Neural progenitor cell (in vitro differentiated cells): ENCODE measurements around the gene HDGFL2.

Experiments used
- EZH2 ChIP-seq: fragments of 200-600 bp; sonication (generic); IDR thresholded peaks from 2 replicates; pipeline ENCODE4 v1.6.1; 2017; ENCODE audit warnings: antibody characterized with exemption, mild to moderate bottlenecking, moderate library complexity
- EZH2phosphoT487 ChIP-seq: fragments of 200-600 bp; sonication (generic); IDR thresholded peaks from 2 replicates; pipeline ENCODE4 v1.6.1; 2017; ENCODE audit warnings: antibody characterized with exemption
- TF ChIP-seq, protein P1 (sequence below): fragments of 200-600 bp; sonication (generic); IDR thresholded peaks from 2 replicates; pipeline ENCODE4 v1.5.1; 2017; ENCODE audit warnings: antibody characterized with exemption, mild to moderate bottlenecking

DNA sequence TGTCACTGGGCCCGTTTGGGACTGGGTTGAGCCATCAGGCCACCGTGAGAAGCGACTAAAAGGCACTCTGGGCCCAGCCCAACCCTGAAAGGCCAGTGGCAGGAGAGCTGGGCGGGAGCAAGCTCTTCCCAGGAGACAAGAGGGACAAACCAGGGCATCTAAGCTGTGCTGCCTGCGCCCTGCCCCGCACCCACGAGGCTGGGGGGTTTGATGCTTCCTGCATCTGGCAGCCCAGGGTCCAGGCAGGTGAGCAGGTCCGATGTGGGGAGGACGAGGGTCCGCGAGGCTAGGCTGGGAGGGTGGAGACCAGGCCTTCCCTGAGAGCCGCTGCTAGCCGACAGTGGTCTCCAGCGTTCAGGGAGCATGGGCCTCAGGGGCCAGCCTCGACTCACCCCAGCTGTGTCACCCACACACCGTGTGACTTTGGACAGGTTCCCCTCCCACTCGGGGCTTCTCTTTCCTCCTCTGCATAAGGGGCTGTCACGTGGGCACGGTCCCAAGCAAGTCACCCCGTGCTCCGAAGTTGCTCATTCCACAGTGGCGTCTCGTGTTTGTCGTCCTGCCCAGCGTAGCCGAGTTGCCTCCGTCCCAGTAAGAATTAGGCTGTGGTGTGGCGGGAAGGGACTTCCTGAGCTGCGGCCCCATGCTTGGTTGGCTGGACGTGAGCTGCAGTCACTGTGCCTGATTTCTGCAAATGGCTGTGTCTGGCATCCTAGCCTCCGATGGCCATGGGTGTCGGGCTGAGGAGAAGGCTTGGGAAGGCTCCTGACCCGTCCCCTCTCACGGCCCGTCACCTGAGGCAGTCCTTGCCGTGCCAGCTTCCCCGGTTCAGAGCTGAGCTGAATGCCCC lies 30.4 kb downstream of the HDGFL2 start:
- TF ChIP-seq, protein P1, sequence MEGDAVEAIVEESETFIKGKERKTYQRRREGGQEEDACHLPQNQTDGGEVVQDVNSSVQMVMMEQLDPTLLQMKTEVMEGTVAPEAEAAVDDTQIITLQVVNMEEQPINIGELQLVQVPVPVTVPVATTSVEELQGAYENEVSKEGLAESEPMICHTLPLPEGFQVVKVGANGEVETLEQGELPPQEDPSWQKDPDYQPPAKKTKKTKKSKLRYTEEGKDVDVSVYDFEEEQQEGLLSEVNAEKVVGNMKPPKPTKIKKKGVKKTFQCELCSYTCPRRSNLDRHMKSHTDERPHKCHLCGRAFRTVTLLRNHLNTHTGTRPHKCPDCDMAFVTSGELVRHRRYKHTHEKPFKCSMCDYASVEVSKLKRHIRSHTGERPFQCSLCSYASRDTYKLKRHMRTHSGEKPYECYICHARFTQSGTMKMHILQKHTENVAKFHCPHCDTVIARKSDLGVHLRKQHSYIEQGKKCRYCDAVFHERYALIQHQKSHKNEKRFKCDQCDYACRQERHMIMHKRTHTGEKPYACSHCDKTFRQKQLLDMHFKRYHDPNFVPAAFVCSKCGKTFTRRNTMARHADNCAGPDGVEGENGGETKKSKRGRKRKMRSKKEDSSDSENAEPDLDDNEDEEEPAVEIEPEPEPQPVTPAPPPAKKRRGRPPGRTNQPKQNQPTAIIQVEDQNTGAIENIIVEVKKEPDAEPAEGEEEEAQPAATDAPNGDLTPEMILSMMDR, result no peak
- TF ChIP-seq EZH2phosphoT487, result no peak
- TF ChIP-seq EZH2, result no peak
